ENCODE data around the gene CFAP46.

DNA sequence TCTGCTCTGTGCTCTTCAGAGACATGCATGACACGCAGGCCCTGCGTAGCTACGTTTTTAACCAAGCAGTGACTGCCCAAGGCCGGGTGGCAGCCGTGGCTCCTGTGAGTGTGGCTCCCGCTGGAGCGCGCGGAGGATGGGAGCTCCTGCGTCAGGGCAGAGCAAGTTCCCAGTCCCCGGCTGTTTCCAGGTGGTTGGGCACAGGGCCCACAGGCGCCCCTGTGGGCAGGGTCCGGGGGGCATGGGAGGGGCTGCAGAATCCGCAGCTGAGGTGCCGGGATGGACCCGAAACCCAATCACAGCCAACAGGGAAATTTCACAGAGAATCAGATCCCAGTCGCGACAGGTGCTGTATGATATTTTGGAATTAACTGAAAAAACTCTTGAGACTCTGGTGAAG lies 166.2 kb downstream of the CFAP46 start:
- TF ChIP-seq, protein P1, sequence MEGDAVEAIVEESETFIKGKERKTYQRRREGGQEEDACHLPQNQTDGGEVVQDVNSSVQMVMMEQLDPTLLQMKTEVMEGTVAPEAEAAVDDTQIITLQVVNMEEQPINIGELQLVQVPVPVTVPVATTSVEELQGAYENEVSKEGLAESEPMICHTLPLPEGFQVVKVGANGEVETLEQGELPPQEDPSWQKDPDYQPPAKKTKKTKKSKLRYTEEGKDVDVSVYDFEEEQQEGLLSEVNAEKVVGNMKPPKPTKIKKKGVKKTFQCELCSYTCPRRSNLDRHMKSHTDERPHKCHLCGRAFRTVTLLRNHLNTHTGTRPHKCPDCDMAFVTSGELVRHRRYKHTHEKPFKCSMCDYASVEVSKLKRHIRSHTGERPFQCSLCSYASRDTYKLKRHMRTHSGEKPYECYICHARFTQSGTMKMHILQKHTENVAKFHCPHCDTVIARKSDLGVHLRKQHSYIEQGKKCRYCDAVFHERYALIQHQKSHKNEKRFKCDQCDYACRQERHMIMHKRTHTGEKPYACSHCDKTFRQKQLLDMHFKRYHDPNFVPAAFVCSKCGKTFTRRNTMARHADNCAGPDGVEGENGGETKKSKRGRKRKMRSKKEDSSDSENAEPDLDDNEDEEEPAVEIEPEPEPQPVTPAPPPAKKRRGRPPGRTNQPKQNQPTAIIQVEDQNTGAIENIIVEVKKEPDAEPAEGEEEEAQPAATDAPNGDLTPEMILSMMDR (IDR thresholded peaks at IDR 0.05) = no peak
- TF ChIP-seq POLR2A (IDR thresholded peaks at IDR 0.05) = no peak

All from adrenal gland (tissue), 5 donors.